Loucy (cell line): ENCODE results near the gene KATNAL1.

Source experiments
- CTCF ChIP-seq: fragments of 200-600 bp; sonication (generic); conservative IDR thresholded peaks from 2 replicates; pipeline ENCODE4 v1.5.1; 2014; ENCODE audit warnings: mild to moderate bottlenecking, antibody characterized with exemption, low read length
- EZH2phosphoT487 ChIP-seq: fragments of 200-600 bp; IDR thresholded peaks from 2 replicates; pipeline ENCODE4 v1.6.1; 2018; ENCODE audit warnings: antibody characterized with exemption, mild to moderate bottlenecking, moderate library complexity, borderline replicate concordance

- TF ChIP-seq CTCF = no peak
- TF ChIP-seq EZH2phosphoT487 = no peak
These were observed 11.8 kb upstream of the KATNAL1 start for GRCh38 chr13:30319130-30319529.
